Right lobe of liver (tissue), 6 donors: Measurements from ENCODE around the gene CARHSP1. TPM values are rescaled to one million over a fixed set of nuclear protein-coding genes. Genes with fewer than 3 reads are reported as not detected.
A peak's percentile ranks its signal among the peaks of the same experiment; 100 is the strongest.
"Not testable (repeated sequence)": the region's sequence is repeated elsewhere in the genome, so short reads cannot be mapped to it uniquely, and the experiment has no call there.

Experiments
- ATAC-seq, 4 donors: fragments of 200-7000 bp; cut with Tn5 transposase; one replicate each; pipeline ENCODE4 v1.9.1; 2020; ENCODE audit warnings: mild to moderate bottlenecking in 4 of 4, moderate library complexity in 4 of 4
- DNase-seq, 3 donors: peaks; one replicate each; pipeline ENCODE4 v3.0.0-alpha.2; 2020
- H3K27ac ChIP-seq, 3 donors: fragments of 200-600 bp; one replicate each; pipeline ENCODE4 v1.8.0; 2022
- H3K27me3 ChIP-seq, 2 donors: fragments of 200-600 bp; one replicate each; pipeline ENCODE4 v1.8.0; 2022
- H3K36me3 ChIP-seq, 4 donors: fragments of 200-600 bp; sonication (generic) in 1 of 4; one replicate each; pipeline versions ENCODE4 v1.5.1 to v1.8.0; 2017 to 2022; ENCODE audit warnings: control low read depth in 1 of 4
- H3K4me1 ChIP-seq, 4 donors: fragments of 200-600 bp; sonication (generic) in 1 of 4; one replicate each; pipeline versions ENCODE4 v1.5.1 to v1.8.0; 2017 to 2022; ENCODE audit warnings: control low read depth in 1 of 4
- H3K4me3 ChIP-seq, 3 donors: fragments of 200-600 bp; one replicate each; pipeline ENCODE4 v1.8.0; 2022
- H3K9me3 ChIP-seq, 4 donors: fragments of 200-600 bp; sonication (generic) in 1 of 4; one replicate each; pipeline versions ENCODE4 v1.5.1 to v1.8.0; 2017 to 2022; ENCODE audit warnings: control low read depth in 1 of 4
- CTCF ChIP-seq, 4 donors: fragments of 200-600 bp in 3 of 4; fragments of 450-650 bp in 1 of 4; IDR thresholded peaks; one replicate each; pipeline versions ENCODE4 v1.5.1 to v1.8.0; 2016 to 2022; ENCODE audit warnings: antibody characterized with exemption in 4 of 4, mild to moderate bottlenecking in 2 of 4
- POLR2A ChIP-seq: fragments of 450-650 bp; IDR thresholded peaks from one replicate; pipeline ENCODE4 v1.6.1; 2017; ENCODE audit warnings: antibody characterized with exemption, mild to moderate bottlenecking
- WGBS: methylation state at CpG from one replicate; pipeline ENCODE4 v1.1.6; 2018; ENCODE audit warnings: low coverage, low lambda C conversion rate; ENCODE audit not compliant: insufficient coverage; ENCODE audit errors: missing lambda C conversion rate; 5-methylcytosine and 5-hydroxymethylcytosine counted together
- intact Hi-C, 2 donors: fragments of 100-400 bp; cut with DNase I; formaldehyde crosslinking; loops; one replicate each; pipeline versions ENCODE4 v1.11.2 to v1.14.1; 2022
- total RNA-seq, 6 experiments: library from RNA; depleted of rRNA in 2 of 6; stranded (reverse); fragments of >200 nt in 2 of 6; fragmentation: NEBNext Ultra II Directional in 3 of 6; extraction: Animal tissue kit (Norgen Biotek cat#: 25700) in 3 of 6; gene quantifications; one replicate each; pipeline versions ENCODE4 v1.1.0 to v1.2.4, GENCODE V29; 2016 to 2023
- donor health status: DM: no; HTN: yes; CAD: no.
- donor health status: DM: no; HTN: no; CAD: no.
- donor health status: DM: no; HTN: no; CAD: no.
- donor health status: DM: no; HTN: yes; CAD: no.
- donor health status: DM: no; HTN: yes; CAD: no.

The CARHSP1 gene
- total RNA-seq, 6 experiments from 2014 or later, result 61.5 to 132 (median 73.1) TPM

- H3K4me1 ChIP-seq, result peaks cover 0 to 3% (median 0%) of the 10 kb centered on the region in 4 donors
- intact Hi-C loops, result no loop called here
- H3K27ac ChIP-seq, result no peak overlapping the region
- no peak for DNase-seq
- ATAC-seq, result peak in 2 of 4 donors; percentile 2 to 44
- 49% methylated on average over 6 of the region's 6 CpGs for WGBS
- H3K27me3 ChIP-seq, result no peaks in the 10 kb centered on the region
- TF ChIP-seq POLR2A (no peak), CTCF (IDR thresholded peaks at IDR 0.05) (no peak)
- no peaks in the 10 kb centered on the region for H3K9me3 ChIP-seq
- H3K36me3 ChIP-seq, result no peaks in the 10 kb centered on the region
- no peak overlapping the region for H3K4me3 ChIP-seq
Measured at GRCh38 chr16:8878523-8878911, 9.7 kb upstream of the CARHSP1 start.

- DNase-seq, result no peak
- ATAC-seq, result peak in 2 of 4 donors; percentile 3 to 11
- H3K27ac ChIP-seq, result no peak overlapping the region
- TF ChIP-seq POLR2A, result no peak
- TF ChIP-seq CTCF (IDR thresholded peaks at IDR 0.05), result no peak
- H3K36me3 ChIP-seq, result no peaks in the 10 kb centered on the region
- no peak overlapping the region for H3K4me3 ChIP-seq
- H3K4me1 ChIP-seq, result peaks cover 0 to 3% (median 0%) of the 10 kb centered on the region in 4 donors
- 55% methylated on average over 5 of the region's 8 CpGs for WGBS
- H3K27me3 ChIP-seq, result no peaks in the 10 kb centered on the region
- no peaks in the 10 kb centered on the region for H3K9me3 ChIP-seq
- intact Hi-C loops, result no loop called here
Measured at GRCh38 chr16:8877894-8878522, 9.2 kb upstream of the CARHSP1 start.

- H3K27ac ChIP-seq, H3K4me3 ChIP-seq, H3K27me3 ChIP-seq, ATAC-seq, intact Hi-C loops, DNase-seq, H3K36me3 ChIP-seq, H3K9me3 ChIP-seq: not testable (repeated sequence)
- 83% methylated on average over 7 of the region's 7 CpGs for WGBS
- peaks cover 0 to 17% (median 3%) of the 10 kb centered on the region in 4 donors for H3K4me1 ChIP-seq
Measured at GRCh38 chr16:8875317-8875716, 6.5 kb upstream of the CARHSP1 start.

GRCh38 chr16:8874388-8874787, 5.6 kb upstream of the CARHSP1 start:
- ATAC-seq, result no peak
- WGBS, result 48% methylated on average over 6 of the region's 6 CpGs
- DNase-seq, result no peak
- H3K27me3 ChIP-seq, result no peaks in the 10 kb centered on the region
- no peaks in the 10 kb centered on the region for H3K36me3 ChIP-seq
- H3K27ac ChIP-seq, result no peak overlapping the region
- intact Hi-C loops, result no loop called here
- TF ChIP-seq CTCF (IDR thresholded peaks at IDR 0.05), result no peak
- no peak for TF ChIP-seq POLR2A
- H3K4me1 ChIP-seq, result peaks cover 0 to 19% (median 5%) of the 10 kb centered on the region in 4 donors
- H3K9me3 ChIP-seq, result no peaks in the 10 kb centered on the region
- no peak overlapping the region for H3K4me3 ChIP-seq

- H3K27me3 ChIP-seq, H3K36me3 ChIP-seq, H3K4me3 ChIP-seq, ATAC-seq, DNase-seq, intact Hi-C loops, H3K27ac ChIP-seq, H3K9me3 ChIP-seq: not testable (repeated sequence)
- peaks cover 0 to 20% (median 6%) of the 10 kb centered on the region in 4 donors for H3K4me1 ChIP-seq
- 71% methylated on average over 4 of the region's 7 CpGs for WGBS
Measured at GRCh38 chr16:8873866-8874195, 5.0 kb upstream of the CARHSP1 start.
